Esophagus squamous epithelium (tissue), 5 donors: ENCODE data around the gene PLA2G4F. TPM values are rescaled to one million over a fixed set of nuclear protein-coding genes. Genes with fewer than 3 reads are reported as not detected.

Experiments used
- DNase-seq: peaks from one replicate; lab custom pipeline; 2025; lab: John Stamatoyannopoulos, UW
- H3K27ac ChIP-seq, 4 donors: fragments of 200-600 bp; sonication (generic); one replicate each; pipeline ENCODE4 v1.5.1; 2016 to 2019; ENCODE audit warnings: mild to moderate bottlenecking in 1 of 4
- H3K27me3 ChIP-seq, 4 donors: fragments of 200-600 bp; sonication (generic); 1 replicate in 3 of 4; 2 replicates in 1 of 4; pipeline versions ENCODE4 v1.5.1 to v1.6.0; 2017 to 2021; ENCODE audit warnings: antibody characterized with exemption in 1 of 4
- H3K36me3 ChIP-seq, 3 donors: fragments of 200-600 bp; sonication (generic); one replicate each; pipeline ENCODE4 v1.5.1; 2016 to 2019
- H3K4me1 ChIP-seq, 3 donors: fragments of 200-600 bp; sonication (generic); one replicate each; pipeline ENCODE4 v1.5.1; 2017 to 2019
- H3K4me3 ChIP-seq, 4 donors: fragments of 200-600 bp; sonication (generic); 1 replicate in 3 of 4; 2 replicates in 1 of 4; pipeline ENCODE4 v1.5.1; 2016 to 2019; ENCODE audit warnings: mild to moderate bottlenecking in 2 of 4, moderate library complexity in 1 of 4
- H3K9me3 ChIP-seq, 3 donors: fragments of 200-600 bp; sonication (generic); one replicate each; pipeline ENCODE4 v1.5.1; 2016 to 2019
- POLR2A ChIP-seq, 4 donors: fragments of 450-650 bp; IDR thresholded peaks; one replicate each; pipeline ENCODE4 v1.6.1; 2017; ENCODE audit warnings: antibody characterized with exemption in 4 of 4, mild to moderate bottlenecking in 4 of 4, moderate library complexity in 3 of 4
- WGBS, 2 donors: methylation state at CpG; one replicate each; pipeline ENCODE4 v1.1.5; 2018; 5-methylcytosine and 5-hydroxymethylcytosine counted together
- intact Hi-C: fragments of 100-400 bp; cut with DNase I; formaldehyde crosslinking; loops from one replicate; pipeline ENCODE4 v1.15.0; 2022
- total RNA-seq, 4 donors: library from RNA; depleted of rRNA; stranded (reverse); fragments of >200 nt; gene quantifications; one replicate each; pipeline ENCODE4 v1.1.0, GENCODE V29; 2016
- TF ChIP-seq, protein P1 (sequence below), 6 experiments: fragments of 450-650 bp in 4 of 6; fragments of 200-600 bp in 2 of 6; sonication (generic) in 2 of 6; IDR thresholded peaks; one replicate each; pipeline ENCODE4 v1.5.1; 2016 to 2019; ENCODE audit warnings: antibody characterized with exemption in 6 of 6, mild to moderate bottlenecking in 4 of 6, moderate library complexity in 4 of 6
- donor health status: DM: yes; HTN: yes; CAD: no.

PLA2G4F gene
- total RNA-seq, 4 donors from 2014 or later = 7.4 to 28.2 (median 21.2) TPM

DNA sequence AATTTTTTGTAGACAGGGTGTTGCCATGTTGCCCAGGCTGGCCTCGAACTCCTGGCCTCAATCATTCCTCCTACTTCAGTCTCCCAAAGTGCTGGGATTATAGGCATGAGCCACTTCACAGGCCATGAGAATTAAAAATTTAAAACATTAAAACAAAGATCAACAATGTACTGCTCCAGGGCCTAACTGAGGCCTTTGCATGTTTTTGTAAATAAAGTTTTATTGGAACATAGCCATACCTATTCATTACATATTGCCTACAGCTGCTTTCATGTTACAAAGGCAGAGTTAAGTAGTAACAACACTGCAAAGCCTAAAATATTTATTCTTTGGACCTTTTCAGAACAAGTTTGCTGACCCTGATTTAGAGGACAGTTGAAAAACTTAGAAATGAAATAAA lies 42.1 kb upstream of the PLA2G4F start:
- 73 to 100% methylated on average over 1 of the region's 1 CpG for WGBS, 2 donors
- intact Hi-C loops = no loop called here
- Histone ChIP-seq H3K27me3 (no peaks in the 10 kb centered on the region), H3K36me3 (peaks cover 0 to 59% (median 7%) of the 10 kb centered on the region in 3 donors), H3K4me3 (no peak overlapping the region), H3K27ac (no peak overlapping the region), H3K9me3 (no peaks in the 10 kb centered on the region), H3K4me1 (no peaks in the 10 kb centered on the region)
- DNase-seq = no peak
- no peak for TF ChIP-seq POLR2A (IDR thresholded peaks at IDR 0.05)
- TF ChIP-seq, protein P1, sequence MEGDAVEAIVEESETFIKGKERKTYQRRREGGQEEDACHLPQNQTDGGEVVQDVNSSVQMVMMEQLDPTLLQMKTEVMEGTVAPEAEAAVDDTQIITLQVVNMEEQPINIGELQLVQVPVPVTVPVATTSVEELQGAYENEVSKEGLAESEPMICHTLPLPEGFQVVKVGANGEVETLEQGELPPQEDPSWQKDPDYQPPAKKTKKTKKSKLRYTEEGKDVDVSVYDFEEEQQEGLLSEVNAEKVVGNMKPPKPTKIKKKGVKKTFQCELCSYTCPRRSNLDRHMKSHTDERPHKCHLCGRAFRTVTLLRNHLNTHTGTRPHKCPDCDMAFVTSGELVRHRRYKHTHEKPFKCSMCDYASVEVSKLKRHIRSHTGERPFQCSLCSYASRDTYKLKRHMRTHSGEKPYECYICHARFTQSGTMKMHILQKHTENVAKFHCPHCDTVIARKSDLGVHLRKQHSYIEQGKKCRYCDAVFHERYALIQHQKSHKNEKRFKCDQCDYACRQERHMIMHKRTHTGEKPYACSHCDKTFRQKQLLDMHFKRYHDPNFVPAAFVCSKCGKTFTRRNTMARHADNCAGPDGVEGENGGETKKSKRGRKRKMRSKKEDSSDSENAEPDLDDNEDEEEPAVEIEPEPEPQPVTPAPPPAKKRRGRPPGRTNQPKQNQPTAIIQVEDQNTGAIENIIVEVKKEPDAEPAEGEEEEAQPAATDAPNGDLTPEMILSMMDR (IDR thresholded peaks at IDR 0.05) = no peak

DNA sequence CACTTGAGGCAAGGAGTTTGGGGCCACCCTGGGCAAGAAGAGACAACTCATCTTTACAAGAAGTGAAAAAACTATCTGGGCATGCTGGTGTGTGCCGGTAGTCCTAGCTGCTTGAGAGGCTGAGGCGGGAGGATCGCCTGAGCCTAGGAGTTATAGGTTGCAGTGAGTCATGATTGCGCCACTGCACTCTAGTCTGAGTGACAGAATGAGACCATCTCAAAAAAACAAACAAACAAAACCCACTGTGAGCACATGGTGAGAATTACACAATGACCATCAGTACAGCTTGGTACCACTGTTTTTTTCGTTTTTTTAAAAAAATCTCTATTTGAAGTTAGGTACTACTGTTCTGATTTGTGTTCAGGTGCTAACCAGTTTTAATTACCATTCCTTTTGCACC lies 38.1 kb upstream of the PLA2G4F start:
- Histone ChIP-seq H3K9me3 (no peaks in the 10 kb centered on the region), H3K27ac (no peak overlapping the region), H3K27me3 (no peaks in the 10 kb centered on the region), H3K36me3 (peaks cover 7 to 80% (median 17%) of the 10 kb centered on the region in 3 donors), H3K4me3 (no peak overlapping the region), H3K4me1 (no peaks in the 10 kb centered on the region)
- DNase-seq = no peak
- 81 to 92% methylated on average over 5 of the region's 5 CpGs for WGBS, 2 donors
- TF ChIP-seq, protein P1 (IDR thresholded peaks at IDR 0.05) = no peak
- TF ChIP-seq POLR2A (IDR thresholded peaks at IDR 0.05) = no peak
- intact Hi-C loops = no loop called here

DNA sequence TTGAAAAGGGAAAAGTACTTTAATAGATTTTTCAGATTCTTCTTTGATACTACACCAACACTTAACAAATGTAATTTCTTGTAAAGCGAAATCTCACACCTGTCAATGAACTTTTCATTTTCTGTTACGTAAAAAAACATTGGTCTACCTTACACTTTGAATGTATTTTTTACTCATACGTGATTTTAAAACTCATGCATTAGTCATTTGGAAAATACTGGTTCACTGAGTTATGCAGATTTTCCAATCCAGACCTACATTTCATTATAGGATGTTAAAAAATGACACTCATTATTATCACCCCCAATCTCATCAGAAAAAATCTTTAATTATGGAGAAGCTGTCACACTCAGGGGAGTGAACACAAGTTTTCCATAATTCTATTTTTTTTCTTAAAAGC lies 36.9 kb upstream of the PLA2G4F start:
- 71 to 83% methylated on average over 3 of the region's 3 CpGs for WGBS, 2 donors
- no peaks in the 10 kb centered on the region for H3K27me3 ChIP-seq
- H3K9me3 ChIP-seq = no peaks in the 10 kb centered on the region
- no peak overlapping the region for H3K27ac ChIP-seq
- H3K4me3 ChIP-seq = no peak overlapping the region
- no peak for DNase-seq
- peaks cover 7 to 80% (median 15%) of the 10 kb centered on the region in 3 donors for H3K36me3 ChIP-seq
- no peaks in the 10 kb centered on the region for H3K4me1 ChIP-seq
- TF ChIP-seq, protein P1 (IDR thresholded peaks at IDR 0.05) = no peak
- no peak for TF ChIP-seq POLR2A (IDR thresholded peaks at IDR 0.05)
- intact Hi-C loops = no loop called here

DNA sequence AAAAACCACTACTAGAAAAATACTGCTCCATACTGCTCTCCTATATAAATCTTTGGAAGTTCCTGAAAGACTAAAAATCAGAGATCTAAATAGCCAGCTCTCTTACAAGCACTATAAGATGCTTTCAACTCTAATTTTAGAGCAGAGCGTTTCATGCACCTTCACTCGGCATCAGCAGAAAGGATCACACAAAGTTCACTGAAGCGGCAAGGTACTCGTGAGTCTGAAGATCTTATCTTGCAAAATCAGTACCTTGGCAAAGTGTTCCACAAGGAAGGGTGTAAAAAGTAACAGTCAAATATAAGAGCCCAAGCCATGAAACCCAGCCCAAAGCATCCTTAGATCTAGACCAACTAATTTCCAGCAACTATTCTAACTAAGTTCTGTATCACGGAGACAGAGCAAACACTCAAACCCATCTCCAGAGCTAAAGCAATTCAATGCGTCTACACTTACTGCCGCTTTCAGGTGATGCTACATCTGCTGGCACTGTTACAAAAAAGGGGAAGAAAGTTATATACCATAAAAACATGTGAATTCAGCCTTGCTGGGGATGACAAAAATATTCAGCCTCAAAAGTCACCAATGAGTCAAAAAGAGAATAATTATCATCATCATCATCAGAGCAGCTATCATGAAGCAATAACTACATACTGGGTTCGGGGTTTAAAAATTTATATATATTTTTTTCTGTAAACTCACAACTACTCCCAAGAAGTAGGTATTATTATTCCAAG lies 35.3 kb upstream of the PLA2G4F start:
- intact Hi-C loops = no loop called here
- Histone ChIP-seq H3K4me3 (no peak overlapping the region), H3K9me3 (no peaks in the 10 kb centered on the region), H3K36me3 (peaks cover 7 to 83% (median 25%) of the 10 kb centered on the region in 3 donors), H3K27ac (no peak overlapping the region), H3K4me1 (no peaks in the 10 kb centered on the region), H3K27me3 (no peaks in the 10 kb centered on the region)
- DNase-seq = no peak
- 87 to 89% methylated on average over 8 of the region's 8 CpGs for WGBS, 2 donors
- TF ChIP-seq, protein P1 (IDR thresholded peaks at IDR 0.05) = no peak
- no peak for TF ChIP-seq POLR2A (IDR thresholded peaks at IDR 0.05)

DNA sequence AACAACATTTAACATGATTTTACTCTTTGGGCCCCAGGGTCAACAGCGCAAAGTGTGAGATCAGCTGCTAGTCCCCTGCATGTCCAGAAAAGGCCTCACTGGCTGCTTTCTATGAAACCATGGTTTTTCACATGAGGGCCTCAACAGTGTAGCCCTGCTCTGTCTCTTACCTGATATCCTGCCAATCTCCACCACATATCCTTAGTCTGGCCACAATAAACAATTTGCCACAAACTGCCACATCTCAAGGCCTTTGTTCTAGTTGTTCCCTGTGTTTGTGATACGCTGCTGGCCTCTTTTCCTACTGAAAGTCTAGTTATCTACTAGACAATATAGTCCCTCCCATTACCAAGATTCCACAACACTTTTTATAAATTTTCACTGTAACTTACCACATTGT lies 33.9 kb upstream of the PLA2G4F start:
- H3K4me1 ChIP-seq = no peaks in the 10 kb centered on the region
- H3K36me3 ChIP-seq = peaks cover 7 to 93% (median 25%) of the 10 kb centered on the region in 3 donors
- intact Hi-C loops = no loop called here
- no peak overlapping the region for H3K4me3 ChIP-seq
- DNase-seq = no peak
- whole genome bisulfite sequencing, 2 donors = 100% methylated on average over 2 of the region's 2 CpGs
- no peak for TF ChIP-seq POLR2A (IDR thresholded peaks at IDR 0.05)
- TF ChIP-seq, protein P1 (IDR thresholded peaks at IDR 0.05) = no peak
- H3K9me3 ChIP-seq = no peaks in the 10 kb centered on the region
- H3K27ac ChIP-seq = no peak overlapping the region
- no peaks in the 10 kb centered on the region for H3K27me3 ChIP-seq
